Epithelial cell of prostate (primary cell): ENCODE results near the gene ZNF66.
"Not testable (repeated sequence)": the region's sequence is repeated elsewhere in the genome, so short reads cannot be mapped to it uniquely, and the experiment has no call there.

Experiments
- DNase-seq: peaks from one replicate; pipeline ENCODE4 v3.0.0-alpha.2; 2011; ENCODE audit warnings: low read depth, low spot score
- H3K27ac ChIP-seq: fragments of 450-650 bp; 2 replicates; pipeline ENCODE4 v1.5.1; 2017; ENCODE audit warnings: mild to moderate bottlenecking

The ZNF66 gene

DNA sequence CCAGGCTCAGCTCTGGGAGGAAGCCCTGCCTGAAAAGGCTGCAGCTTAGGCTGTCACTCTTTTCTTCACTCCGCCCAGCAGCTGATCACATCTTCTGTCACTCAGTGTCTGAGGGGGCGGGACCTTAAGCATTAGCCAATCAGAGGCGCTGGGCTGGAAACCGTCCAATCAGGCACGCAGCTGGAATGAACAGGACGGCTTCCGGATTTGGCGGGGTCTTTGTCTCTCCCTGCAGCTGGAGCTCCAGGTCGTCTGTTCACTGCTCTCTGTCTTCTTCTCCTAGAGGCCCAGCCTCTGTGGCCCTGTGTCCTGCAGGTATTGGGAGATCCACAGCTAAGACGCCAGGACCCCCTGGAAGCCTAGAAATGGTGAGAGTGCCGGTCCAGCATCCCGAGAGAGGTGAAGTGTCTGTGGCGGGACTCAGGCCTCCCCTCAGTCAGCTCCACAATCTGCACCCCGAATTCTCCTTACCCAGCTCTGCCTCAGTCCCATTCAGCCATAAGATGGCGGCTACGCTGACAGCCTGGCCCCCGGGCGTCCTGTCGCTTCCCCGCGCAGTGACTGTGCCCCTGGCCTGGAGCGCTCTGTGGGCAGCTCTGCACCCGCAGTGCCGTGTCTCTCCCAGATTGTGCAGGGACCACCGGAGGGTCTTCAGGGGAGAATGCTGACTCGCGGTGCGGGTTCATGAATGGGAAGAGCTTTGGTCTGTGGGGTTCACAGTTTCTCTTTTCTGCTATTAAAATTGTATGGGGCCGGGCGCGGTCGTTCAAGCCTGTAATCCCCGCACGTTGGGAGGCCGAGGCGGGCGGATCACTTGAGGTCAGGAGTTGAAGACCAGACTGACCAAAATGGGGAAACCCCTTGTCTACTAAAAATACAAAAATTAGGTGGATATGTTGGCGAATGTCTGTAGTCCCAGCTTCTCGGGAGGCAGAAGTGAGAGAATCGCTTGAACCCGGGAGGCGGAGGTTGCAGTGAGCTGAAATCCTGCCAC lies at the start of gene ZNF66:
Gene ZNF66, plus strand, starts transcription at position 222 of the 994 bp plus-strand sequence. Its CDS starts 144 bp downstream, at position 366.
- H3K27ac ChIP-seq: peak within 1 kb of the TSS; percentile 35
- DNase-seq: peak; percentile 79

- peak; percentile 26 for DNase-seq
- not testable (repeated sequence) for H3K27ac ChIP-seq
Observed at GRCh38 chr19:20750169-20750568, 25.9 kb upstream of the ZNF66 start.

GRCh38 chr19:20752291-20752690 lies 23.8 kb upstream of the ZNF66 start:
- DNase-seq, H3K27ac ChIP-seq: not testable (repeated sequence)

DNA sequence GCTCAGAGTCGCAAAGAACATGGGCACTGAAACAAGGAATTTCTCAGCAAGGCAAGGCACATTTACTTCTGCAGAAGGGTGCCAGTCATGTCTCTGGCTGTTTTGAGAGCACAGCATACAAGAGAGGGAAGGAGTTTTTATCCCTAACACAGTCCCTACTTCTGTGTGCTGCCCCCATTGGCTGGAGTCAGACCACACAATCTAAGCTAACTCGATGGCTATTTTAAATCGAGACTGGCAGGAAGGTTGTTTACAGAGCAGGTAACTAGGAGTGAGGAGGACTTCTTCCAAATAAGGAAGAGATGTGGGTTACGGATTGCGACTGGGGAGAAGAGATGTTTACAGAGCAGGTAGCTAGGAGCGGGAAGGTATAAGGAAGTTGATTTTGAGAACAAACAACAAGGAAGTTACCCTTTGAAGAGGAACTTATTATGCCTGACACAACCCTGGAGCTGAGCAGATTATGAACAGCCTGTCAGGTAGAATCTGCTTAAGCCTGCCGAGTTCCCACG lies 6.8 kb upstream of the ZNF66 start:
- not testable (repeated sequence) for H3K27ac ChIP-seq, DNase-seq

- DNase-seq: no peak
- H3K27ac ChIP-seq: no peak overlapping the region
Observed at GRCh38 chr19:20787786-20788185, 11.7 kb downstream of the ZNF66 start.

GRCh38 chr19:20791806-20792205 lies 15.7 kb downstream of the ZNF66 start:
- DNase-seq: no peak
- no peak overlapping the region for H3K27ac ChIP-seq

DNA sequence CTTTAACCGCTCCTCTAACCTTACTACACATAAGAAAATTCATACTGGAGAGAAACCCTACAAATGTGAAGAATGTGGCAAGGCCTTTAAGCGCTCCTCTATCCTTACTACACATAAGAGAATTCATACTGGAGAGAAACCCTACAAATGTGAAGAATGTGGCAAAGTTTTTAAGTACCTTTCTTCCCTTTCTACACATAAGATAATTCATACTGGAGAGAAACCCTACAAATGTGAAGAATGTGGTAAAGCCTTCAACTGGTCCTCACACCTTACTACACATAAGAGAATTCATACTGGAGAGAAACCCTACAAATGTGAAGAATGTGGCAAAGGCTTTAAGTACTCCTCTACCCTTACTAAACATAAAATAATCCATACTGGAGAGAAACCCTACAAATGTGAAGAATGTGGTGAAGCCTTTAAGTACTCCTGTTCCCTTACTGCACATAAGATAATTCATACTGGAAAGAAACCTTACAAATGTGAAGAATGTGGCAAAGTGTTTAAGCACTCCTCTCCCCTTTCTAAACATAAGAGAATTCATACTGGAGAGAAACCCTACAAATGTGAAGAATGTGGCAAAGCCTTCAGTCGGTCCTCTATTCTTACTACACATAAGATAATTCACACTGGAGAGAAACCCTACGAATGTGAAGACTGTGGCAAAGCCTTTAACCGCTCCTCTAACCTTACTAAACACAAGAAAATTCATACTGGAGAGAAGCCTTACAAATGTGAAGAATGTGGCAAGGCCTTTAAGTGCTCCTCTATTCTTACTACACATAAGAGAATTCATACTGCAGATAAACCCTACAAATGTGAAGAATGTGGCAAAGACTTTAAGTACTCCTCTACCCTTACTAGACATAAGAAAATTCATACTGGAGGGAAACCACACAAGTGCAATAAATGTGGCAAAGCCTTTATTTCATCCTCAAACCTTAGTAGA lies 30.5 kb downstream of the ZNF66 start:
- DNase-seq, H3K27ac ChIP-seq: not testable (repeated sequence)

- DNase-seq: peak; percentile 29
- no peak overlapping the region for H3K27ac ChIP-seq
Observed at GRCh38 chr19:20840371-20840770, 64.3 kb downstream of the ZNF66 start.
